EH (cell line): ENCODE results near the gene MPC1L.
"Not testable (repeated sequence)": the region's sequence is repeated elsewhere in the genome, so short reads cannot be mapped to it uniquely, and the experiment has no call there.

Experiments used
- DNase-seq: peaks from one replicate; pipeline ENCODE4 v3.0.0-alpha.2; 2015; ENCODE audit warnings: low read depth

MPC1L gene

GRCh38 chrX:40623139-40623536 is at the start of gene MPC1L:
Gene MPC1L, plus strand, starts transcription at chrX:40623428. Its CDS starts 138 bp downstream, at chrX:40623566.
- no peak for DNase-seq

DNA sequence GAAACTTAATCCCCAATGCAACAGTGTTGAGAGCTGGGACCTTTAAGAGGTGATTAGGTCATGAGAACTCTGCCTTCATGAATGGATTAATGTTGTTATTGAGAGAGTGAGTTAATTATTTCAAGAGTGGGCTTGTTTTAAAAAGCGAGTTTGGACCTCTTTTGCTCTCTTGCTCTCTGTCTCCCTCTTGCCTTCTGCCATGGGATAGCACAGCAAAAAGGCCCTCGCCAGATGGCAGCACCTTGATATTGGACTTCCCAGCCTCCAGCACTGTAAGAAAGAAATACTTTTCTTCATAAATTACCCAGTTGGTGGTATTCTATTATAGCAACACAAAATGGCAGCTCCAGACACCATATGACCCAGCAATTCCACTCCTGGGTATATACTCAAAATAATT is 49.5 kb upstream of the MPC1L start:
- DNase-seq = peak; percentile 23

DNA sequence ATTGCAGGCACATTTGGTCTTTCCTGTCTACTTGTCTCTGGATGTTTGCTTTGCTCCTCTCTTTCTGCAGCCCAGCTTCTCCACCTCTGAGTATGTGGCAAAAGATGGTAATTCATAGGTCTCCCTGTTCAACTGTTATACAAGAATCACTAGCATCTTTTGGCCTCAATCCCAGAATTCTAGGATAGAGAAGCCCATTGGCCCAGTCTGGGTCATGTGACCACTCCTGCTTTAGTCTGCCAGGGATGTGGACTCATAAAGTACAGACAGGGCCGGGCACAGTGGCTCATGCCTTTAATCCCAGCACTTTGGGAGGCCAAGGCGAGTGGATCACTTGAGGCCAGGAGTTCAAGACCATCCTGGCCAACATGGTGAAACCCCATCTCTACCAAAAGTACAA is 47.8 kb upstream of the MPC1L start:
- peak; percentile 79 for DNase-seq

- no peak for DNase-seq
Measured at GRCh38 chrX:40576291-40576690, 46.9 kb upstream of the MPC1L start.

DNA sequence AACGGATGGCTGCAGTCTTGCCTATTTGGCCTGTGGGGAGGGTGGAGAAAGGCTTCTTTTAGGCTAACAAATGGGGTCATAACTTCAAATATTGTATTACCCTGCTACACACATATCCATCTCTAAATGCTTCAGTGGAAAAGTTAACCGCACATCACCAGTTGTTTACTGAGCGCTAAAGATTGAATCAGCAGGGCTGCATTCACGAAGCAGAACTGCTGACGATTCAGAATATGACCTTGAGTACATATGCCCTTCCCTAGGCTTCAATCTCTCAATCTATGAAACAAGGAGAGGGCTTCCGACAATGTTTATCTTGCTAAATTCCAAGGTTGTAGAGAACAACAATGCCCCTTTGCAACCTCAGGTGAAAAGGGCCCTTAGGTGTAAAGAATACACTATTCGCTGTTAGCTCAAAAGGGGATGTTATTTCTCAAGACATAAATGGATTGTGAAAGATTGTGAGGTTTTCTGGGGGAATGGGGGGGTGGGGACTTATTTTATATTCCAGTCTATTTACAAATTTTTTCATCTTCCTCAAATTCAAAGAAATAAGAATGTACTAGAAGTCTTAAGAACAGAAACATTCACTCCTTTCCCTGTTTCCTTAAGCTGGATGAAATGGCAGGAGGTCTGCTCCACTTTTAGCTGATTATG is 45.1 kb upstream of the MPC1L start:
- DNase-seq = no peak

GRCh38 chrX:40579141-40579540 is 44.1 kb upstream of the MPC1L start:
- no peak for DNase-seq

DNA sequence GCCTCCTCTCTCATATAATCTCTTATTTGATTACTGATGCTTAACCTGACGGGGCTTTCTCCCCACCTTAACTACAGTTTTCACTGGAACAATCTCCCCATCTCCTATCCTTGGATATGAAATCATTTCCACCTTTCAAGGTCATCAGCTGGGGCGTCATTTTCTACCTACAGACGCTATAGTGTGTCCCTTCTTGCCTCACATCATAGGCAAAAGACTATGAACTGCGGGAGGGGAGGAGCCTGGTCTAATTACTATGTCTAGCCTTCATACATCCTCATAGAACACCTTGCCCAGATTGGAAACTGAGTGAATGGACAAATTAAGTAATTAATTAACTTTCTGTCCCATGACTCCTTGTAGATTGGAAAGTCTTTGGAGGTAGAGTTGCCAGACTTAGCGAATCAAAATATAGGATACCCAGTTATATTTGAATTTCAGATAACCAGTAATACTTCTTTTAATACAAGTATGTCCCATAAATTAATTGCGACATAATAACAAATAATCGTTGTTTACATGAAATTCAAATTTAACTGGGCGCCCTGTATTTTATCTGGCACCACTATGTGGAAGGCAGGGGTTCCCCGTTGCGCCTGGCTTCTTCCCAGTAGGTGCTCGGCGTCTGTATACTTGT is 43.2 kb upstream of the MPC1L start:
- DNase-seq = no peak

- peak; percentile 93 for DNase-seq
Measured at GRCh38 chrX:40580537-40581335, 42.5 kb upstream of the MPC1L start, which contains the start of gene ATP6AP2. Gene ATP6AP2, plus strand, starts transcription at chrX:40580970. Its CDS starts 96 bp downstream, at chrX:40581066.

DNA sequence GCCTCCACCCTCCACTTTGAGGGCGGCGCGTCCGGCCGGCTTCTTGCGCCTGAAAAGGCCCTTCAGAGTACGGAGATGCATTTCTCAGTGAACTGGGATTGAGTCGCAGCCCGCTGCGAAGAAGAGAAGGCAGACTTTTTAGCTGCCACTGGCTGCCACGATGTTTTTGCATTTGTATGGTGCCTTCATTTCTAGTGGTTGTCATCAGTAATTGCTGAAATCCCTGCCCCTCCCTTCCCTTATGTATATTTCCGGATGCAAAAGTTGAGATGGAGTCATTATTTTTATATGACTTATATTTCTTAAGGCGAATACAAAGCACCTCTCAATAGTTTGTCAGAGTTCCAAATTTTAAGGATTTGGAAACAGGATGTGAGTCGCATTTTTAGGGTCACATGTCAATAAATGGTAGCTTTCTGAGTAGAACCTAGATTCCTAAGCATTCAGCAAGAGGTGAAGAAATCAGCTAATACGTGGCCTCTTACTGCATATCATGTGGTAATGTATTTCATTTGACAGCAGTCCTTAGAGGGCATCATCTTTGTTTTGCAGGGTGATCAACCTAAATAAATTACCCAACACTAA is 41.8 kb upstream of the MPC1L start:
- peak; percentile 29 for DNase-seq

- DNase-seq = not testable (repeated sequence)
Measured at GRCh38 chrX:40582178-40582577, 41.0 kb upstream of the MPC1L start.

DNA sequence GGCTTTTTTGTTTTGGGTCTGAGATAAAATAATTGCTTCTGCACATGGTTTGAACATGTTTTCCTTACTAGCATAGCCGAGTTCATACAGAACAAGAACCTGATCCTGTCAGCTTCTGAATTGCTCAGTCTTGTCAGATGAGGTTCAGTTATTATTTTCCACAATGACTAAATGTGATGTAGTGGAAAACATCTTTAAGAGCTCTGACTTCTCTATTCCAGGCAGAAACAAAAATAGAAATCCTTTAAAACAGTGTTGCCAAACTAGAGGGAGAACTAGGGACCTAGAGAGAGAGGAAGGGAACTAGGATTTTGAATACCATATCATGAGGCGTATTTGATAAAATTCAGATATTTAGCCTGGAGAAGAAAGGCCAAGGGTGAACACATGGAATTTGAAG is 40.4 kb upstream of the MPC1L start:
- DNase-seq = no peak

- DNase-seq = not testable (repeated sequence)
Measured at GRCh38 chrX:40587623-40588022, 35.6 kb upstream of the MPC1L start.

- not testable (repeated sequence) for DNase-seq
Measured at GRCh38 chrX:40589616-40590321, 33.5 kb upstream of the MPC1L start.

DNA sequence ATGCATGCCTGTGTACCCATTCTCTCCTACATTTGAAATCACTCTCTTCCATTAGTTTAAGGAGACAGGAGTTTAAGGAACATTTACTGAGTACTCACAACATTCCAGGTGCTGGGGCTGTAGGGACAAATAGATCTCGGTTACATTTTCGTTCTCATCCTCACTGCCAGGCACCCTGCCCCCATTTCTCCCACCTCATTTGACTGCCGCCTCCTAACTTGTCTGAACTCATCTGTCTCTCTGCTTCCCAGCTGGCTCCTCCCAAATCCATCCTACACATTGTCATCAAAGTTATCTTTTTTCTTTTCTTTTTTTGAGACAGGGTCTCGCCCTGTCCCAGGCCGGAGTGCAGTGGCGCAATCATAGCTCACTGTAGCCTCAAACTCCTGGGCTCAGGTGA is 19.8 kb upstream of the MPC1L start:
- no peak for DNase-seq

DNA sequence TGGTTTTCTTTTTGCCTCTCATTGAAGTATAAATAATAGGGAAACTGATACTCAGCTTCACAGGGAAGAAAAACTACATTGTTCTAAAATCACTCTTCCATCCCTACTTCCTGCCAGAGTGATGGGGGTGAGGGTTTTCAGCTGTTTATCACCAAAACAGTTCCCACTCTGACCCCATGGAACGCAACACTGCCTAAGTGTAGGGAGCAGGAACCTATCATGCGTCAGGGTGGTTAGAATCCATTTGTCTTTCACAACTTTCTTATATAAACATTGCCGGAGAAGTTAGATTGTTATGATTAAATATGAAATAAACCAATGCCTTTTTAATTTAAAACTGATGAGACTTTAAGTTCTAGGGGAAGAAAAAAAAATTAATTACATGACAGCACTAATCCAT is 15.8 kb upstream of the MPC1L start:
- DNase-seq = no peak

DNA sequence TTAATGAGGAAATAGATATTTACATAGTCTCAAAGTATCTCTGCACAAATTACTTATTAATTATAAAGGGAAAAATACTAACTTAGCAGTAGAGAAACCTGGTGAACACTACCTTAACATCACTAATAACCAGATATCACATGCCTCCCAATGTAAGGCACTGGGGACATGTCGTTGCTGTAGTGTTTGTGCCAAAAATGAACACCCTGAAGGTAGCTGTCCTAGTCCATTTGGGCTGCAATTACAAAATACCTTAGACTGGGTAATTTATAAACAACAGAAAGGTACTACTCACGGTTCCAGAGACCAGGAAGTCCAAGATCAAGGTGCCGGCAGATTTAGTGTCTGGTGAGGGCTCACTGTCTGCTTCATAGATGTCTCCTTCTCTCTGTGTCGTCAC is 10.7 kb upstream of the MPC1L start:
- no peak for DNase-seq

- DNase-seq = no peak
Measured at GRCh38 chrX:40615976-40616375, 7.3 kb upstream of the MPC1L start.

DNA sequence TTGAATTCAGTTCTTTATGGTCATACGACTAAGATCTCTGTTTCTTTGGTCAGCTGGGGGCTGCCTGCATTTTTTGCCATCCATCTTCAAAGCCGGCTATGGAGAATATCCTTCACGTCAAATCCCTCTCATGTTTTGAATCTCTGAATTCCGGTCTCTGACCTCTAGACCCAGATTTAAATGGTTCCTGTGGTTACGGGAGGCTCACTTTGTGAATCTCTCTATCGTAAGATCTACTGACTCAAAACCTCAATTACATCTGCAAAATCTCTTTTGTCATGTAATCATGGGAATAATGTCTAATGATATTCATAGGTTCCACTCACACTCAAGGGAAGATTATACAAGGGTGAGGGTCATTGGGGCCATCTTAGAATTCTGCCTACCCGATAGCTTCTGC is 5.7 kb upstream of the MPC1L start:
- no peak for DNase-seq

DNA sequence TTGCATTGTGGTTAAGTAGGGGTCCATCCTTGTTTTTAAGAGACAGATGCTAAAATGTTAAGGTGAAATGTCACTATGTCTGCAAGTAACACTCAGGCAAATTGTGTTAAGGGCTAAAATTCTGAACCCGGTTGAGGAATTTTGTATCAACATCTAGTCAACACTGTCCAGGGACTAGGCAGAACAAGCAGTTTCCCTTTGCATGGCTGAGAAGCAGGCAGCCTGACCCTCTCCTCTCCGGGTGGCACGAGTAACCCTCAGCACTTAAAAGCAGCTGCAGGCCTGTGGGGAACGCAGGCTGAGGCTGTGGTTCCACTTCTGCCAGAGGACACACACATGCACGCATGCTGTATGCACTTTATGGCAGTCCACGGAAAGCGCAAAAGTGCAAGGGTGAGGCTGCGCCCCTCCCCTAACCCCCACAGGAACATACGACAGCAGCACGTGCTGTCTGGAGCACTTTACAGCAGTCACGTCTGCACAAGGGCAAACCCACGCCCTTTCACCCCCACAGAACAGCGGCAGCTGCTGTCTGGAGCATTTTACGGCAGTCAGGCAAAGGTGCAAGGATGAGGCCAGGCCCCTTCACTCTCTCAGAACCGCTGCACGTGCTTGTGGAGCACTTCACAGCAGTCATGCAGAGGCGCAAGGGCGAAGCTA is 619 bp upstream of the MPC1L start:
- DNase-seq = no peak

- DNase-seq = no peak
Measured at GRCh38 chrX:40623665-40624064, 437 bp downstream of the MPC1L start.

- DNase-seq = no peak
Measured at GRCh38 chrX:40625294-40625693, 2.1 kb downstream of the MPC1L start.
